Chondrocyte (in vitro differentiated cells): Measurements from ENCODE around the gene SULT1C2. TPM values are rescaled to one million over a fixed set of nuclear protein-coding genes. Genes with fewer than 3 reads are reported as not detected.

ENCODE experiments used
- DNase-seq: peaks from one replicate; pipeline ENCODE4 v3.0.0; 2021; ENCODE audit warnings: mixed read lengths, low spot score
- H3K27ac Mint-ChIP-seq: one replicate; pipeline ENCODE4 v1.8.0; 2021; ENCODE audit warnings: mild to moderate bottlenecking, moderate library complexity, mixed read lengths; ENCODE audit not compliant: unreplicated experiment
- H3K27me3 Mint-ChIP-seq: 2 replicates; pipeline ENCODE4 v1.8.0; 2021; ENCODE audit warnings: low read depth, mixed read lengths
- H3K36me3 Mint-ChIP-seq: 2 replicates; pipeline ENCODE4 v1.8.0; 2021; ENCODE audit warnings: low read depth, mixed read lengths
- H3K4me1 Mint-ChIP-seq: 2 replicates; pipeline ENCODE4 v1.8.0; 2021; ENCODE audit warnings: low read depth, mild to moderate bottlenecking, mixed read lengths
- H3K4me3 Mint-ChIP-seq: one replicate; pipeline ENCODE4 v1.8.0; 2021; ENCODE audit warnings: mild to moderate bottlenecking, moderate library complexity, mixed read lengths; ENCODE audit not compliant: unreplicated experiment
- H3K9me3 Mint-ChIP-seq: 2 replicates; pipeline ENCODE4 v1.8.0; 2021; ENCODE audit warnings: low read depth, mixed read lengths
- long read RNA-seq: library from polyadenylated mRNA; stranded (forward); transcript quantifications from one replicate; pipeline ENCODE4 v2.0.0, GENCODE V29; 2021
- total RNA-seq: library from RNA; stranded (reverse); gene quantifications from 3 replicates; pipeline ENCODE4 v1.2.1, GENCODE V29; 2021
- TF ChIP-seq, protein P1 (sequence below): fragments of 200-600 bp; sonication (generic); IDR thresholded peaks from 2 replicates; pipeline ENCODE4 v1.5.0; 2021; ENCODE audit warnings: antibody characterized with exemption, mild to moderate bottlenecking, moderate library complexity

Gene SULT1C2
- 0.27 to 0.29 TPM (median 0.28 TPM) in 3 replicates for total RNA-seq
- long read RNA-seq, result 0 reads

DNA sequence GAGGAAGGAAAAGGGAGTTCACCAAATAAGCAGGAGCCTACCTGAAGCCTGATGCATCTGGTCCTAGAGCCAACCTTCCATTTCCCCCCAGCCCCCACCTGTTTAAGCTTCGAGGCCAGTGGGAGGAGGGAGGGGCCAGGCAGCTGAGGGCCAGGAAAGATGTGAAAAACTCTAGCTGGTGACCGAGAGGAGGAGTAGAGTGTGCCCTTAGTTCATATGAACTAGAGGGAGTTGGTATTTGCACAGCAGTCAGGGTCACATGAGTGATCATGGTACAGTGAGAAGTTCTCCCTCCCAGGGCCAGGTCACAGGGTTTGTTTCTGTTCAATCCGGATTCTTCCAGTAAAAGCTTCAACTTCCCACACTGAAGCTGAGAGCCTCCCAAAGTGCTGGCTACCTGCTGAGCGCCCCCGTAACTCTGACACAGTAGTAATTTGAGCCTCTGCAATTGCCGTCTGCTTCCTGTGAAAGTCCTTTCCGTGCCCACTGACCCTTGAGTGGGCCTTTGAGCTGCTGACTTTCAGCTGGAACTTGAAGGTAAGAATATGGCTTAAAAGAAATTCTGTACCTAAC is at the start of gene SULT1C2:
Gene SULT1C2, plus strand, starts transcription at position 362 of the 573 bp plus-strand sequence. CDS start 4,773 bp downstream, outside the sequence.
- H3K36me3 Mint-ChIP-seq, result no peaks in the 10 kb centered on the region
- TF ChIP-seq, protein P1, sequence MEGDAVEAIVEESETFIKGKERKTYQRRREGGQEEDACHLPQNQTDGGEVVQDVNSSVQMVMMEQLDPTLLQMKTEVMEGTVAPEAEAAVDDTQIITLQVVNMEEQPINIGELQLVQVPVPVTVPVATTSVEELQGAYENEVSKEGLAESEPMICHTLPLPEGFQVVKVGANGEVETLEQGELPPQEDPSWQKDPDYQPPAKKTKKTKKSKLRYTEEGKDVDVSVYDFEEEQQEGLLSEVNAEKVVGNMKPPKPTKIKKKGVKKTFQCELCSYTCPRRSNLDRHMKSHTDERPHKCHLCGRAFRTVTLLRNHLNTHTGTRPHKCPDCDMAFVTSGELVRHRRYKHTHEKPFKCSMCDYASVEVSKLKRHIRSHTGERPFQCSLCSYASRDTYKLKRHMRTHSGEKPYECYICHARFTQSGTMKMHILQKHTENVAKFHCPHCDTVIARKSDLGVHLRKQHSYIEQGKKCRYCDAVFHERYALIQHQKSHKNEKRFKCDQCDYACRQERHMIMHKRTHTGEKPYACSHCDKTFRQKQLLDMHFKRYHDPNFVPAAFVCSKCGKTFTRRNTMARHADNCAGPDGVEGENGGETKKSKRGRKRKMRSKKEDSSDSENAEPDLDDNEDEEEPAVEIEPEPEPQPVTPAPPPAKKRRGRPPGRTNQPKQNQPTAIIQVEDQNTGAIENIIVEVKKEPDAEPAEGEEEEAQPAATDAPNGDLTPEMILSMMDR, result peak; percentile 7
- no peak for DNase-seq
- peak within 1 kb of the TSS; percentile 4 for H3K27ac Mint-ChIP-seq
- H3K27me3 Mint-ChIP-seq, result no peaks in the 10 kb centered on the region
- H3K4me1 Mint-ChIP-seq, result peaks cover 15% of the 10 kb centered on the region
- H3K9me3 Mint-ChIP-seq, result no peaks in the 10 kb centered on the region
- no peak within 1 kb of the TSS for H3K4me3 Mint-ChIP-seq

DNA sequence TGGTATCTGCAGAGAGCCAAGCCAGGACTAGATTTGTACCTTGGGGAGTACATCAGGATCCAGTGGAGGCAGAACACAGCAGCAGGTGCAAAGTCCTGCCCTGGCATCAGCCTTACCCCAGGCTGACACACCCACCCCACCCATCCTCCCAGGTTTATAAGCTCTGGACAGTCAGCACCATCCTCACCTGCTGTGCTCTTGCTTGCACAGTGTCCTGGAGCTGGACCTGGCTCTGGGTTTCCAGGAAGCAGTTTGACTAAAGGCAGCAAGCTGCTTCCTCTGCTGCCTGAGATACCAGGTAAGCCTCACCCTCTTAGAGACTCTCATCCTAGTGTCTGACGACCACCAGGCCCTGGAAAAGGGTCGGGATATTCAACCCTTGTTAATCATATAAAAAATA is 48.9 kb upstream of the SULT1C2 start, which contains the start of gene SULT1C3:
Gene SULT1C3, plus strand, starts transcription at position 183 of the 400 bp plus-strand sequence. CDS start 7,227 bp downstream, outside the sequence.
- Mint-ChIP-seq H3K4me1 (no peaks in the 10 kb centered on the region), H3K27me3 (peaks cover 5% of the 10 kb centered on the region), H3K9me3 (peaks cover 20% of the 10 kb centered on the region), H3K27ac (no peak within 1 kb of the TSS), H3K36me3 (peaks cover 8% of the 10 kb centered on the region), H3K4me3 (no peak within 1 kb of the TSS)
- no peak for DNase-seq
- TF ChIP-seq, protein P1, result no peak

DNA sequence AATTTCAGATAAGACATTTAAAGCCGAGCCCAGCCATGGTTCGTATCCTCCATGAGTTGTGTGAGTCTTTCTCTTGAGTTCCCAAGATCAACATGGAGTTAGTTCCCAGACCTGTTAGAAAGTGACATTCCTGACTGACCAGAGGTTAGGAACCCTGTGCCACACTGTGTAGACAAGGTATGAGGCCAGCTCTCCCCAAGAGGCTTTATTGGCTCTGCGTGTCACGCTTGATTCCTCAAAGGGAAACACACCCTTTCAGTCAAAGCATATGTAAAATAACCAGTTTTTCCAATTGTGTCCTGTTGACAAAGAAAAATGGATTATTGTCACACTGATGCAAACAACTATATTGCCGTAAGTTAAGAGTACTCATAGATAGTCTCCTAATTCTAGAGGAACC is 47.7 kb upstream of the SULT1C2 start:
- peaks cover 19% of the 10 kb centered on the region for H3K9me3 Mint-ChIP-seq
- no peak for DNase-seq
- no peak overlapping the region for H3K27ac Mint-ChIP-seq
- H3K36me3 Mint-ChIP-seq, result peaks cover 8% of the 10 kb centered on the region
- no peak overlapping the region for H3K4me3 Mint-ChIP-seq
- no peaks in the 10 kb centered on the region for H3K4me1 Mint-ChIP-seq
- peaks cover 3% of the 10 kb centered on the region for H3K27me3 Mint-ChIP-seq
- TF ChIP-seq, protein P1, result no peak

DNA sequence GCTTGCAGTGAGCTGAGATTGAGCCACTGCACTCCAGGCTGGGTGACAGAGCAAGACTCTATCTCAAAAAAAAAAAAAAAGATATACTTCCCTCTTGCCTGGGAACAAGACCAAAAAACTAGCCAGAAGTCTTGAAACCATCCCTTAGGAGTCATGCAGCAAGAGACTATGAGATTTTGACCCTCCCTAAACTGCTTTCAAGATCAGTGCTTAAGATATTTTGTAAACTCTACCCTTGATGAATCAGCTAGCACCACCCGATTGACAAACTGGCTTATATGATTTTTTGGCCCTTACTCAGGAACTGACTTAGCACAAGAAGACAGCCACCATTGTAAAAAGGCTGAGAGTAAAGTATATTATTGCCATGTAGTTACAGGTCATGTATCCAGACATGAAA is 45.1 kb upstream of the SULT1C2 start:
- no peak overlapping the region for H3K4me3 Mint-ChIP-seq
- TF ChIP-seq, protein P1, result no peak
- H3K27me3 Mint-ChIP-seq, result peaks cover 8% of the 10 kb centered on the region
- no peaks in the 10 kb centered on the region for H3K4me1 Mint-ChIP-seq
- no peak overlapping the region for H3K27ac Mint-ChIP-seq
- no peak for DNase-seq
- peaks cover 2% of the 10 kb centered on the region for H3K36me3 Mint-ChIP-seq
- peaks cover 8% of the 10 kb centered on the region for H3K9me3 Mint-ChIP-seq

DNA sequence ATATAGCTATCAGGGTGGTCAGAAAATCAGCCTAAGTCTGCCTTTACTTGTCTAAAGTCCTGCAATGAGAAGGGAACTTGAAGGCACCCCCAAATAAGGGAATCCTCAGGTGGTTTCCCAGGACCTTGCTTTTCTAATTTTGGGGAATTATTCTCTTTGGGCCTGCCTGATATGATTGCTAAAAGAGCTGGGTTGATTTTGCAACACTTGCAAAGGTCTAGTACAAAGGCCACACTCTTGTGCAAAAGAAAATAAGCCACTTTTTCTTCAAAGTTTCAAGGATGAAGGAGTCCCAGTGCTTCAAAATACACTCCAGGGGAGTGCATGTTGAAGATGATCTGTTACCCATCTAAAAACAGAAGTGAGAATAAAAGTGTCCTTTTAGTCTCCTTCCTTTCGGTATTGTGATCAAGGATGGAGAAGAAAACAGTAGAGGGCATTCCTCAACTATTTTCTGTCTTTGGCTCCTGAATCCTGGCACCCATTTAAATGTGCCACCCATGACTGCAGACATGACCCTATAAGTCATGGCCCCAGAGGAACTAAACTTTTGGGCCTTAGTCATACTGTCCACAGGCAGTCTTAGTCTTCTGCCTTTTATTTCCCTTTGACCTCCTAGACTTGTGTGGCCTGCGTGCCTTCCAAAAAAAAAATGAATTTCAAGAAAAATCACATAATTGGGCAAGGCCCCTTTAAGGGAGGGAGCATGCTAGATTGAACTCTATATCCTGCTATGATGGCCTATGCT is 43.9 kb upstream of the SULT1C2 start:
- Mint-ChIP-seq H3K36me3 (peaks cover 2% of the 10 kb centered on the region), H3K27me3 (peaks cover 14% of the 10 kb centered on the region), H3K4me1 (no peaks in the 10 kb centered on the region), H3K27ac (no peak overlapping the region), H3K9me3 (peaks cover 8% of the 10 kb centered on the region), H3K4me3 (no peak overlapping the region)
- no peak for DNase-seq
- TF ChIP-seq, protein P1, result no peak
